Lower lobe of right lung (tissue), 2 donors: ENCODE results near the gene RAB3IL1. TPM values are rescaled to one million over a fixed set of nuclear protein-coding genes. Genes with fewer than 3 reads are reported as not detected.

ENCODE experiments used
- ATAC-seq, 2 donors: fragments of 200-7000 bp; cut with Tn5 transposase; one replicate each; pipeline ENCODE4 v1.9.1; 2020 to 2022; ENCODE audit warnings: mild to moderate bottlenecking in 2 of 2, moderate library complexity in 2 of 2
- DNase-seq: peaks from one replicate; pipeline ENCODE4 v3.0.0-alpha.2; 2020
- H3K27ac ChIP-seq: fragments of 200-600 bp; one replicate; pipeline ENCODE4 v1.8.0; 2022
- H3K27me3 ChIP-seq: fragments of 200-600 bp; one replicate; pipeline ENCODE4 v1.8.0; 2022; ENCODE audit warnings: low read depth
- H3K36me3 ChIP-seq: fragments of 200-600 bp; one replicate; pipeline ENCODE4 v1.8.0; 2022; ENCODE audit warnings: mild to moderate bottlenecking
- H3K4me1 ChIP-seq: fragments of 200-600 bp; one replicate; pipeline ENCODE4 v1.8.0; 2022
- H3K4me3 ChIP-seq: fragments of 200-600 bp; one replicate; pipeline ENCODE4 v1.8.0; 2022; ENCODE audit warnings: mild to moderate bottlenecking
- H3K9me3 ChIP-seq: fragments of 200-600 bp; one replicate; pipeline ENCODE4 v1.8.0; 2022
- intact Hi-C: fragments of 100-400 bp; cut with DNase I; formaldehyde crosslinking; loops from one replicate; pipeline ENCODE4 v1.11.0; 2022
- total RNA-seq: library from RNA; stranded (reverse); fragmentation: NEBNext Ultra II Directional; extraction: Animal tissue kit (Norgen Biotek cat#: 25700); gene quantifications from one replicate; pipeline ENCODE4 v1.2.1, GENCODE V29; 2021
- TF ChIP-seq, protein P1 (sequence below): fragments of 200-600 bp; IDR thresholded peaks from one replicate; pipeline ENCODE4 v1.8.0; 2022; ENCODE audit warnings: antibody characterized with exemption, mild to moderate bottlenecking
- donor health status: DM: no; HTN: yes; CAD: no; lungs with severe emphysema.

Gene RAB3IL1
- total RNA-seq, 1 donor from 2014 or later: 11.4 TPM

DNA sequence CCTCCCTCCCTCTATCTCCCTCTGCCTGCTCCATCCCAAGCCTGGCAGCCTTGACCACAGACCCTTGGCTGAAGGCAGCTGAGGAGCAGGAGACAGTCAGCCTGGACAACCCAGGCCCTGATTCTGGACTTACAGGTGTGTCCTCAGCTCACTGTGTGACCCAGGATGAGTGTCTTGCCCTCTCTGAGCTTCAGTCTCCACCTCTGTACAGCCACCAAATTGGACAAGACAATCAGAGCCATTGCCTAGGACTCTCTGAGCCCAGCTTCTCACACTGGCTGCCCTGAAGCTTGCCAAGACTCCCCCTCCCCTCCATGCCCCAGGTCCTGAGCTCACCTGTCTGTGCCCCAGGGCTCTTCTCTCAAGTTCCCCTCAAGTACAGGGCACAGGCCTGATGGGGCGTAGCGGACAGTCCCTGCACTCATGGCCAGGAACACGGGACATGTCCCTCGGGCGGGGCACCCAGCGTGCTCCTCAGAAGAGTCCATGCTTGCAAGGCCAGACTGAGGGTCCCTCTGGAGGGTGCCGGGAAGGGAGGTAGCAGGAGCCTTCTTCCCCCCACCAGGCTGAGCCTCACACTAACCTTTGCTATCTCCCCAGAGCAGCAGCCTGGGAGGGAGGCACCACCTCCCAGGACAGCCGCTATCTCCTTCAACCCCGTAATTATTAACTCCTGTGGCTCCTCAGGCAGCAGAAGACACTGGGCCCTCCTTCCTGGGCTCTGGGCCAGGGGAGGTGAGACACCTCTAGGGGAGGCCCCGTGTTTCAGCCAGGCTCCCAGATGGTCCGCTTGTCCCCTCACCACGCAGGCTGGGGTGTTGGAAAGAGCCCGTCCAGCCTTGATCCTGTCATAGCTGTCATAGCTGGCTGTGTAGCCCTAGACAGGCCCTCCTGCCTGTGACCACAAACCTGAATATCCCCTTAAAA, 2.6 kb upstream of the RAB3IL1 start:
- Histone ChIP-seq H3K4me1 (peaks cover 39% of the 10 kb centered on the region), H3K36me3 (no peaks in the 10 kb centered on the region), H3K27ac (peak overlapping the region; percentile 56), H3K27me3 (peaks cover 28% of the 10 kb centered on the region), H3K4me3 (no peak overlapping the region), H3K9me3 (no peaks in the 10 kb centered on the region)
- TF ChIP-seq, protein P1, sequence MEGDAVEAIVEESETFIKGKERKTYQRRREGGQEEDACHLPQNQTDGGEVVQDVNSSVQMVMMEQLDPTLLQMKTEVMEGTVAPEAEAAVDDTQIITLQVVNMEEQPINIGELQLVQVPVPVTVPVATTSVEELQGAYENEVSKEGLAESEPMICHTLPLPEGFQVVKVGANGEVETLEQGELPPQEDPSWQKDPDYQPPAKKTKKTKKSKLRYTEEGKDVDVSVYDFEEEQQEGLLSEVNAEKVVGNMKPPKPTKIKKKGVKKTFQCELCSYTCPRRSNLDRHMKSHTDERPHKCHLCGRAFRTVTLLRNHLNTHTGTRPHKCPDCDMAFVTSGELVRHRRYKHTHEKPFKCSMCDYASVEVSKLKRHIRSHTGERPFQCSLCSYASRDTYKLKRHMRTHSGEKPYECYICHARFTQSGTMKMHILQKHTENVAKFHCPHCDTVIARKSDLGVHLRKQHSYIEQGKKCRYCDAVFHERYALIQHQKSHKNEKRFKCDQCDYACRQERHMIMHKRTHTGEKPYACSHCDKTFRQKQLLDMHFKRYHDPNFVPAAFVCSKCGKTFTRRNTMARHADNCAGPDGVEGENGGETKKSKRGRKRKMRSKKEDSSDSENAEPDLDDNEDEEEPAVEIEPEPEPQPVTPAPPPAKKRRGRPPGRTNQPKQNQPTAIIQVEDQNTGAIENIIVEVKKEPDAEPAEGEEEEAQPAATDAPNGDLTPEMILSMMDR: no peak
- no peak for DNase-seq
- intact Hi-C loops: no loop called here
- no peak for ATAC-seq

DNA sequence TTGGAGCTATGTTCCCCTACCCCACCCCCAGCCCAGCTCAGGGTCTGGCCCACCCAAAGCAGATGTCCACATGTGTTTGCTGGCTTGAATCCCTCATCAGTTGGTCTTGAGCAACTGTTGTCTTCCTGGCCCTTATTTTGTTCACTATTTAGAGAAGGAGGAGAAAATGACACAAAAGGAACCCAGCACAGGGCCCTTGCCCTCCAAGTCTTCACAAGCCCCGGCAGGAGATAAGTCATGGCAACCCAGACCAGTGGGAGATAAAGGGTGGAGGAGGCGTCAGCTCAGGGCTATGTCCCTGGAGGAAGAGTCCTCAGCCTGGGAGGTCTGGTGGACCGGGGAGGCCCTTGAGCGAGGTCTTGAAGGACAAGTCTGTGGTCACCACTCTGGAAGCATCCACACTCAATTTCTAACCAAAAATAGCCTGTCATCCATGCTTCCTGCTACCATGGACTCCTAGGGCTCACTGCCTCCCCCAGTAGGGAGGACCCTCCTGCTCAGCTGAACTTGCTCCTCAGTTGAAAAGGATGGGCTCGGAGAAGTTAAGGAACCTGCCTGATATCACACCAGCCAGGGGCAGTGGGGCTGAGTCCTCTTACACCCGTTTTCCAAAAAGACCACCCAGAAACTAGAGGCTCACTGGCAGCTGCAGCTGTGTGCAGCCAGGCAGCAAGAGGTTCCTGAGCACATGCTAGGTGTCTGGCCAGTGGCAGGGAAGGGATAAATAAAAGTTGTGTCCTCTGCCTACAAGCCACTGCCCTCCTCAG, 1.8 kb upstream of the RAB3IL1 start:
- DNase-seq: no peak
- no peaks in the 10 kb centered on the region for H3K9me3 ChIP-seq

DNA sequence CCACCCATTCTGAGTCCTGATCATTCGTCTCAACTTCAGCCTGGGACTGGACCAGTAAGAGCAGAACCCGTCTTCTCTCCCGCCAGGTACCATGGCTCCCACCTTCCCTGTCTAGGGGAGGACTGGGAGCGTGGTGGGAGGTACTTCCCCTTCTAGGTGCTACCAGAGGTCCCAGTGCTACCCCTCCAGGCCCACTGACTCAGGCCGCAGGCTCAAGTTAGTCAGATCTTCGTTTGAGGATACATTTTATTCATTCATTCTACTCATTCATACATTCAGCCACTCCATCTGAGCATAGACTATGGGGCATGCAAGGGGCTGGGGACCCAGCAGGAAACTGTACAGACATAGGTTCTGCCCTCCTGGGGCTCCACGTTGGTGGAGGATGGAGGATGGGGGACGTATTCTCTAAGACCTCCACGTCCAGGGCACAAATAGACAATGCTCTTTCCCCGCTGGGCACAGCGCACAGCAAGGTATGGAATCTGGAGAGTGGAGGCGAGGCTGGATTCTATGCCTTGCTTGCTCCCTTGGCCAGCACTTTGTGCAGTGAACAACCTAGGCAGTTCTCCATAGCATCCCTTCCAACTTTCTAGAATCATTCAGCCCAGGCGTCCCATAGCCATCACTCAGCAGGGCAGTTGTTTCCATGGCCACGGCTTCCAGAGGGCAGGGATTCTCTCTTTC, 1.0 kb upstream of the RAB3IL1 start:
- no peak for DNase-seq
- TF ChIP-seq, protein P1: no peak
- H3K4me3 ChIP-seq: no peak overlapping the region
- no peak for ATAC-seq
- intact Hi-C loops: no loop called here
- H3K27me3 ChIP-seq: peaks cover 28% of the 10 kb centered on the region
- no peaks in the 10 kb centered on the region for H3K9me3 ChIP-seq
- H3K4me1 ChIP-seq: peaks cover 29% of the 10 kb centered on the region
- H3K36me3 ChIP-seq: no peaks in the 10 kb centered on the region
- H3K27ac ChIP-seq: peak overlapping the region; percentile 56

More for the DNA sequence above, 1.8 kb upstream of the RAB3IL1 start:
- no peaks in the 10 kb centered on the region for H3K36me3 ChIP-seq
- no peak overlapping the region for H3K4me3 ChIP-seq
- peak overlapping the region; percentile 56 for H3K27ac ChIP-seq
- TF ChIP-seq, protein P1: no peak
- H3K27me3 ChIP-seq: peaks cover 28% of the 10 kb centered on the region
- intact Hi-C loops: no loop called here
- H3K4me1 ChIP-seq: peaks cover 36% of the 10 kb centered on the region
- ATAC-seq: no peak

DNA sequence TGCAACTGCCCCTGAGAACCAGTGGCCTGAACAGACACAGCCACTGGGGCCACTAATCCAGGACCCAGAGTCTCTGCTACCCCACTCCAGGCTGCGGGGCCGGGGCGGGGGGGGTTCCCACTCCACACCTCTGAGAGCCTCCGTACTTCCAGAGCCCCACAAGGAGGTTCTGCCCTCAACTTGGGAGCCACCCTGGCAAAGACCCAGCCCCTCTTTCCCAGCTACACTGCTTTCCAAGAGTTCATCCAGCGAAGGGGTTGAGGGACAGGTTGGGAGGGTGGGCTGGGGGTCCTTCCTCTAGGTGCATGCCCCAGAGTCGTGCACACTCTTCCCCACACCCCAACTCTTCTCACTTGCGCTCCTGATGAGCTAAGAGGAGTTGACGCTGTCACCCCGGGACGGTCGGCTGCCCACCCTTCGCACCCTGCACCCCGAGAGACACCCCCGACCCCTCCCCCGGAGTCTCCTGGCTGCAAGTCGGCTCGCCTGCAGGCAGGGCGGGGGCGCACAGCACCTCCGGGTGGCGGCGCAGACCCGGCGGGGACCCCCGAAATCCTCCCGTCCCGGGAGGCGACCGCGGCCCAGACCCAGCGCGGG, 531 bp downstream of the RAB3IL1 start:
- intact Hi-C loops: no loop called here
- TF ChIP-seq, protein P1: no peak
- Histone ChIP-seq H3K36me3 (no peaks in the 10 kb centered on the region), H3K4me3 (peak overlapping the region; percentile 54), H3K4me1 (peaks cover 27% of the 10 kb centered on the region), H3K9me3 (no peaks in the 10 kb centered on the region), H3K27ac (peak overlapping the region; percentile 46), H3K27me3 (peaks cover 28% of the 10 kb centered on the region)
- ATAC-seq (peak in 1 of 2 donors; percentile 2), DNase-seq (no peak)
